Naive B cell (primary cell): ENCODE measurements around the gene OTX1. TPM values are rescaled to one million over a fixed set of nuclear protein-coding genes. Genes with fewer than 3 reads are reported as not detected.

Source experiments
- ATAC-seq, 2 donors: fragments of 150-1000 bp; cut with Tn5 transposase; 2 replicates each; pipeline ENCODE4 v1.10.0; 2021; ENCODE audit warnings: low read depth in 2 of 2, mild to moderate bottlenecking in 2 of 2, moderate library complexity in 2 of 2
- DNase-seq: peaks from one replicate; pipeline ENCODE4 v3.0.0; 2022
- H3K27ac Mint-ChIP-seq, 6 donors: one replicate each; pipeline ENCODE4 v1.8.0; 2020 to 2022; ENCODE audit warnings: mild to moderate bottlenecking in 6 of 6, mixed read lengths in 6 of 6, moderate library complexity in 5 of 6, inconsistent platforms in 2 of 6
- H3K27me3 Mint-ChIP-seq, 3 donors: one replicate each; pipeline ENCODE4 v1.8.0; 2021 to 2022; ENCODE audit warnings: mixed read lengths in 3 of 3, mild to moderate bottlenecking in 1 of 3
- H3K36me3 Mint-ChIP-seq, 2 donors: one replicate each; pipeline ENCODE4 v1.8.0; 2020 to 2022; ENCODE audit warnings: mixed read lengths in 2 of 2, inconsistent platforms in 1 of 2, mild to moderate bottlenecking in 1 of 2
- H3K4me1 Mint-ChIP-seq, 3 donors: one replicate each; pipeline ENCODE4 v1.8.0; 2020 to 2022; ENCODE audit warnings: mixed read lengths in 3 of 3, inconsistent platforms in 1 of 3, mild to moderate bottlenecking in 1 of 3, moderate library complexity in 1 of 3
- H3K4me3 Mint-ChIP-seq, 8 donors: one replicate each; pipeline ENCODE4 v1.8.0; 2020 to 2022; ENCODE audit warnings: mild to moderate bottlenecking in 8 of 8, mixed read lengths in 8 of 8, moderate library complexity in 8 of 8, inconsistent platforms in 2 of 8
- H3K9me3 Mint-ChIP-seq, 7 donors: one replicate each; pipeline ENCODE4 v1.8.0; 2020 to 2022; ENCODE audit warnings: mixed read lengths in 7 of 7, mild to moderate bottlenecking in 5 of 7, inconsistent platforms in 2 of 7, moderate library complexity in 1 of 7
- polyA plus RNA-seq, 6 donors: library from polyadenylated mRNA; unstranded; fragments of 300-500 nt; fragmentation: Illumina TruSeq; gene quantifications; one replicate each; pipeline ENCODE4 v1.2.3, GENCODE V29; 2021; ENCODE audit warnings: low read depth in 6 of 6

OTX1 gene
- polyA plus RNA-seq, 6 donors from 2014 or later, result not detected

DNA sequence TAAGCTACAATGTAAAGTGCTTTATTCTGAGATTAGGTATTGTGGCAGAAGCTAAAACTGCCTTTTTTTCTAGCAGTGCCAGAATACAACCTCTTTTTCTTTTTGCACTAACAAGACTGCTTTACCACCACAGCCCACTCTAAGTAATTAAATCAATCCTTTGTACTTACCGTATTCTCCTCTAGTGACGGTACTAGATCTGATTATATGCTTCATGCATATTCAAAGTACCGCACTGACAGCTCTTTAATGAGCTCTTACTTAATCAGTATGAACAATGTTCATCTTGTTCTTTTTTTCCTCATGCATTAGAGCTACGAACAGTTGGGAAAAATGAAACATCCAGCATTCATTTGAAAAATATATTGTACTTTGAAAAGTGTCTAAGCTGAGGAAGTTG lies 16.1 kb upstream of the OTX1 start:
- Mint-ChIP-seq H3K9me3 (no peaks in the 10 kb centered on the region), H3K4me3 (no peak overlapping the region), H3K4me1 (no peaks in the 10 kb centered on the region), H3K36me3 (peaks cover 0 to 13% of the 10 kb centered on the region in 2 donors), H3K27me3 (peaks cover 0 to 4% (median 0%) of the 10 kb centered on the region in 3 donors), H3K27ac (no peak overlapping the region)
- DNase-seq (no peak), ATAC-seq (no peak)

DNA sequence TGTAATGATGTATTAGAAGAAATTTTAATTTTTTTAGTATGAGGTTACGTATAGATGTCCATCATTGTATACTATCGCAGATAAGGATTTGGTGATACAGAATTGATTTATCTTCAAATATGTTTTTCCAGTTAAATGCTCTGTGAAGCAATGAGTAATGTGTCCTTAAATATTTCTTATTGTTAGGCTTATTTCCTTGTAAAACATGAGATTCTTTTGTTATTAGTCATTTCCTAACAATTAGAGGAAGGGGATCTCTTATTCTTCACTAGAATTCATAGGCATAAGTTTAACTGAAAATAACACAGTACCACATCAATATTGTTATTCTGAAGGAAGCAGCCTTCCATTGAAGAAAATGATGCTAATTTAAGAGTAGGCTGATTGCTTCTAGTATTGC lies 15.5 kb upstream of the OTX1 start:
- ATAC-seq, result no peak
- Mint-ChIP-seq H3K4me1 (no peaks in the 10 kb centered on the region), H3K27me3 (peaks cover 0 to 4% (median 0%) of the 10 kb centered on the region in 3 donors), H3K27ac (no peak overlapping the region), H3K9me3 (no peaks in the 10 kb centered on the region), H3K4me3 (no peak overlapping the region), H3K36me3 (peaks cover 0 to 12% of the 10 kb centered on the region in 2 donors)
- no peak for DNase-seq

DNA sequence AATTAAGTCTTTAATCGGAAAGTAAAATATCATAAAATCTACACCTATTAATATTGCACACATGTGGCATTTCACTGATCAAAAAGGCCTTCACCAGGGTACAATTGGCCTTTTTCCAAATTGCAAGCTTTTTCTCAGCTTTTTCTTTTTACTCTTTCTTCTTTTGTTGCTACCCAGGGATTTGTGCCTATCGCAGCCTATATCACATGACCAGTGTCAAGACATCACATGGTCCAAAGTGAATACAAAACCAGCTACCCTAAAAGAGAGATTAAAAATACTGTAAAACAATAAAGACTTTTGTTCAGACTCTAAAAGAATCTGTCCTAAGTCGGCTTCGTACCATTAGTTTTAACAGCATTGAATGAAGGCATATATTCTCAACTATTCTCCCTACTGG lies 15.0 kb upstream of the OTX1 start:
- no peak for DNase-seq
- no peak for ATAC-seq
- no peak overlapping the region for H3K27ac Mint-ChIP-seq
- H3K4me3 Mint-ChIP-seq, result no peak overlapping the region
- no peaks in the 10 kb centered on the region for H3K9me3 Mint-ChIP-seq
- no peaks in the 10 kb centered on the region for H3K4me1 Mint-ChIP-seq
- H3K36me3 Mint-ChIP-seq, result peaks cover 0 to 17% of the 10 kb centered on the region in 2 donors
- peaks cover 0 to 4% (median 0%) of the 10 kb centered on the region in 3 donors for H3K27me3 Mint-ChIP-seq

DNA sequence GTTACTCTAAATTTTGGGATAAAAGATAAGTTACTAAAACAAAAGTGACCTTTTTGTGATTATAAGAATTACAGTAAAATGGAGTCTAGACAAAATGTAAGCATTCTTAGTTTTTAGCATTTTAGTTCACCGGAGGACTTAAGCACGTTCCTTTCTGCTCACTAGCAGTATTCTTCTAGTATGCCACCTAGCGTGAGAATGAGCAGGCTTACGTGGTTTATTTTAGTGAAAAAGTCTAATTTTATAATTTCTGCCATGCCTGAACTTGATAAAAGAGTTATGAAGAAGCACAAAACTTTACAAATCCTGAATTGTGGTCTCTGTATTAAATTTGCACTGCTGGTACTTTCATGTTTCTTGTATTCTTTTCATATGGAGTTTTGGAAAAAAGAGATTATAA lies 12.6 kb upstream of the OTX1 start:
- ATAC-seq (no peak), DNase-seq (no peak)
- H3K4me1 Mint-ChIP-seq, result no peaks in the 10 kb centered on the region
- H3K27me3 Mint-ChIP-seq, result peaks cover 0 to 4% (median 0%) of the 10 kb centered on the region in 3 donors
- no peaks in the 10 kb centered on the region for H3K9me3 Mint-ChIP-seq
- H3K4me3 Mint-ChIP-seq, result no peak overlapping the region
- no peak overlapping the region for H3K27ac Mint-ChIP-seq
- peaks cover 0 to 18% of the 10 kb centered on the region in 2 donors for H3K36me3 Mint-ChIP-seq

DNA sequence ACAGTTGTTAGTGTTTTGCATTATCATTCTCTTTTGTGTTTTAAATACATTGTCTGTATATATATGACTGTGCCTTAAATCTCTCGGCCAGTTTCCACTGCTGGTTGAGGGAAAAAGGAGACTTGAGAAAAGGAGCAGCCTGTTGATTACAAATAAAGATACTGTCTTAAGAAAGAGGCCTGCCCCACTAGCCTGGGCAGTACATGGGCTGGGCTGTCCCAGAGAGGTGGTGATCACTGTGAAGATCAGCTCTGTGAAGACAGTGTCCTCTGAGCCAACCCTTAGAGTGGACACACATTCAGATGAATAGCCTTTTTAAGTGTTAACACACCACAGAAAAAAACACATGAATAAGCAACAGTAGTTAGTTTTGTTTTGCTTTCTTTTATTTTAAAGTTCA lies 10.0 kb upstream of the OTX1 start:
- ATAC-seq (no peak), DNase-seq (no peak)
- Mint-ChIP-seq H3K36me3 (peaks cover 20 to 29% of the 10 kb centered on the region in 2 donors), H3K27me3 (peaks cover 21 to 26% (median 22%) of the 10 kb centered on the region in 3 donors), H3K9me3 (peaks cover 0 to 2% (median 0%) of the 10 kb centered on the region in 7 donors), H3K27ac (no peak overlapping the region), H3K4me3 (no peak overlapping the region), H3K4me1 (no peaks in the 10 kb centered on the region)

DNA sequence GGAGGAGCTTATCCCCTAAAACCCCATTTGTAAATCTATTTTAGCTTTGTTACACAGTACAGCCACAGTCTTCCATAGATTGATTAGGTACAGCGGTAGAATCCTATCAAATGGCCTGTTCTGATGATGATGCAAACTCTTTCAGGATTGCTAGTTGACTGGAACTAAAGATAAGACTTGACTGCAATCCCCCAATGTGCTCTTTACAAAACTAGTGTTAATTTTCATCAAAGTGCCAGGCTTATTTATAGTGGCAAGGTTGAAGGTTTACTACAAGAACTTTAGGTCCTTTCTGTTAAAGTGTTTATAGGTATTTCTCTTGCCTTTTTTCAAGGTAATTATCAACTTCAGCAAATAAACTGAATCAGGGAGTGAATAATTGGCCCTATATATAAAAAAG lies 9.0 kb upstream of the OTX1 start:
- peaks cover 0 to 3% (median under 1%) of the 10 kb centered on the region in 3 donors for H3K4me1 Mint-ChIP-seq
- no peak overlapping the region for H3K27ac Mint-ChIP-seq
- no peak for ATAC-seq
- H3K27me3 Mint-ChIP-seq, result peaks cover 31 to 36% (median 32%) of the 10 kb centered on the region in 3 donors
- peaks cover 0 to 2% (median 0%) of the 10 kb centered on the region in 7 donors for H3K9me3 Mint-ChIP-seq
- H3K4me3 Mint-ChIP-seq, result no peak overlapping the region
- no peak for DNase-seq
- peaks cover 24 to 31% of the 10 kb centered on the region in 2 donors for H3K36me3 Mint-ChIP-seq

DNA sequence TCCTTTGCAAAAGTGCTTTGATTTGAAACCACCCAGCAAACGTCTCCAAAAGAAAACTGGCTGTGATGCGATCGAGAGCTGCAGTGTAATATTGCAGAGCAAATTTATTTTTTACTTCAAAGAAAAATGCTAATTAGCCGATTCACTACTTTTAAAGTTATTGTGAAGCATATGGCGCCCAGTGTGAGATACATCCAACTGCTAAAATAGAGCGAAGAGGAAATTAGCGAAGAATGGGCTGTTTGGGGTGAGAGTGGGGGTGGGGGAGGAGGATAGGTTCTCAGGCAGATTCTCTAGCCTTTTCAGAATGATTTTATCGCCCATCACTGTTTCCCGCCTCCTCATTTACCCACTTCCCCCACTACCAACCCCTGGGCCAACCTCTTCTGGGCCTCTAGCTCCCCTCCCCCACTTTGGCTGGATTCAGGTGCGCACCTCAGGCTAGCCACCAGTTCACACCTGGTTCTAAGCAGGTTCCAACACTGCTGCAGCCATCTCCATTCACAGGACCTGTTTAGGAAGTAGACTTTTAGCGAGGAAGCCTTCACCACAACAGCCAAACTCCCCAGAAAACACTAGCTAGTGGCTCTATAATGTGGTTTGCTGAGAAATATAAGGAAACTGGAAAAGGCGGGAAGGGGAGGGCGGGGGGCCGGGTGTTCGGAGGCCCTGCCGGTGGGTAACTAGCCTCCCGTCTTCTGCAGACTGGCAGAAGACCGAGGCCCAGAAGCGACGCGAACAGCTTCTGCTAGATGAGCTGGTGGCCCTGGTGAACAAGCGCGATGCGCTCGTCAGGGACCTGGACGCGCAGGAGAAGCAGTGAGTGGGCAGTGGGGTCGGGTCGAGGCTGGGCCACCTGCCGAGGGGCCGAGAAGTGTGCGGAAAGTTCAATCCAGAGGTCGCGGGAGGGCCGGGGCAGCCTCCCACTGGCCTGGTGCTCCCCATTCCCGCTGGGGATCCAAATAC lies 6.0 kb upstream of the OTX1 start:
- Mint-ChIP-seq H3K4me1 (peaks cover 16 to 30% (median 27%) of the 10 kb centered on the region in 3 donors), H3K9me3 (peaks cover 0 to 4% (median 0%) of the 10 kb centered on the region in 7 donors), H3K36me3 (peaks cover 19 to 33% of the 10 kb centered on the region in 2 donors), H3K4me3 (peak overlapping the region in 1 of 8 donors; percentile 33), H3K27ac (no peak overlapping the region), H3K27me3 (peaks cover 56 to 61% (median 56%) of the 10 kb centered on the region in 3 donors)
- ATAC-seq, result no peak
- no peak for DNase-seq

DNA sequence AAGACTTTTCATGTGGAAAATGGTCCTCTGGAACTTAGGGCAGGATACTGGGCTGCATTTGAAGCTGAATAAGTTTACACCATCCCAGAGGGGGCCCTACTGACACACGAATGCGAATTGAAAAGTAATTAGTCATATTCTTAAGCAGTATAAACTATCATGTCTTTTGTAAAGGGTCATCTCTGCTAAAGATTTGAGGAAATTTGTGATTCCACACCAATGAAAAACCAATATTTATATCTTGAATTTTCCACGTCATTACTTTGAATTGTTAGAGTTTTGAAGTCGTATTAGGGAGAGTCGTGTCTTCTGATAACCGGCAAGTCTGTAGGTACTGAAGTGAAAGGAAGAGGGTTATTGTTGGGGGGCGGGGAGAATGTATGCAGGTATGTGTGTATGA lies 4.1 kb upstream of the OTX1 start:
- Mint-ChIP-seq H3K9me3 (peaks cover 0 to 6% (median 1%) of the 10 kb centered on the region in 7 donors), H3K36me3 (peaks cover 14 to 33% of the 10 kb centered on the region in 2 donors), H3K27ac (no peak overlapping the region), H3K4me3 (peak overlapping the region in 4 of 8 donors; percentile 82 to 91 (median 90)), H3K27me3 (peaks cover 67 to 76% (median 71%) of the 10 kb centered on the region in 3 donors), H3K4me1 (peaks cover 25 to 45% (median 35%) of the 10 kb centered on the region in 3 donors)
- DNase-seq (no peak), ATAC-seq (no peak)

DNA sequence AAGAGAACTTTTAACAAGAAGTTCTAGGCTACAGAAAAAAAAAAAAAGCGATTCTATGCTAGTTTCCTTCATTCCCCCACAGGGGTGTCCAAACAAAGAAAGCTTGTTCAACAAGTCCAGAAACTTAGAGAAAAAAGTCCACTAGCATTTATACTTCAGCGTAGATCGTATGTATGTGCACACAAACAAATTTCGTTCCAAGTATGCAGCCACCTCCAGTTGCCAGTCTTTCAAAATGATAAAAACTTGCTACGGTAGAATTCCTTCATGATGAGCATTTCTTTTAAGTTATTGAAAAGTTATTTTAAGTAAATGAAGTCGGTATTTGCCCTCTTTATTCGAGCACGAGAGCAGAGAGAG lies 3.7 kb upstream of the OTX1 start:
- Mint-ChIP-seq H3K36me3 (peaks cover 14 to 33% of the 10 kb centered on the region in 2 donors), H3K27ac (peak overlapping the region in 2 of 6 donors; percentile 62 to 88), H3K4me3 (peak overlapping the region; percentile 74 to 91 (median 85)), H3K9me3 (peaks cover 0 to 6% (median 1%) of the 10 kb centered on the region in 7 donors), H3K27me3 (peaks cover 67 to 80% (median 71%) of the 10 kb centered on the region in 3 donors), H3K4me1 (peaks cover 25 to 46% (median 35%) of the 10 kb centered on the region in 3 donors)
- DNase-seq (no peak), ATAC-seq (no peak)

DNA sequence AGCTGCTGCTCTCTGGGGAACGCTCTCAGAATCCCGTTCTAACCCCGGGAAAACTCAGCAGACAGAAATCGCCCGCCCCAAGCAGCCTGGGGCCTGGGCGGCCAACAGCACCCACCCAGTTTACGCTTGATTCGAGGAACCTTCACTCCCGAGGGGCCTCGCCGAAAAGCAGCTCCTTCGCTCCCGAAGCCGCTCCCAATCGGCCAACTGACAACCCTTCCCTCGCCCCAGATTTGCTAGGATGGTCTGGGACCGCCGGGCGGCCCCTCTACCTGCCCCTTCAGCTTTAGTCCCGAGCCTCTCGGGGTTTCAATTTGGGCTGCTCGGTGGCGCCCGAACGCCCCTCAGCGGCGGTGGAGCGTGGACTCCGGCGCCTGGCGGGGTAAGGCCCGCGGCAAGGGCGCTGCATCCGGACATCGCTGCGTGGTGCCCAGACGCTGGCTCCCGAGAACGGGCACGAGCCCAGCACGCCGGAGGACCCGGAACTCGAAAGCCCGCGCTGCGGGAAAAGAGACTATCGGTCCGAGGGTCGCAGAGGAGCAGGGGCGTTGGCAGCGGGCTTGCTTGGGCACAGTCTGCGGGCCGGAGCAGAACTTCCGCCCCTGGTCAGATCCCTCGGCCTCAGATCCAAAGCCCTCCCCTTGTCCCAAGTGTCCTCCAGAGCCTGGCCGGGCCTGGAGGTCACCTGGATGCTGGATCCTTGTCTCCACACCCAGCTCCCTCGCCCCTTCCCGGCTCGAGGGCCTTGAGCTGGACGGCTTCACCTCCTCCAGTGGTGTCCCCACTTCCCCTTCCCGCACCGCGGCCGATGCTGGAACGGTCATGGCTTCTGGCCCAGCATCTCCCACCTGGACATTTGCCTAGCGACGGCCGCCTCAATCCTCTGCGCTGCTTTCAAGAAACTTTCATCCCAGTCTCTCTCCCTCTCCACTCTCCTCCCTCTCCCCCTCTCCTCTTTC lies 3.0 kb upstream of the OTX1 start:
- peaks cover 25 to 53% (median 41%) of the 10 kb centered on the region in 3 donors for H3K4me1 Mint-ChIP-seq
- peaks cover 14 to 33% of the 10 kb centered on the region in 2 donors for H3K36me3 Mint-ChIP-seq
- H3K9me3 Mint-ChIP-seq, result peaks cover 0 to 9% (median 1%) of the 10 kb centered on the region in 7 donors
- ATAC-seq, result peak; percentile 9 to 17
- H3K27me3 Mint-ChIP-seq, result peaks cover 73 to 87% (median 77%) of the 10 kb centered on the region in 3 donors
- H3K27ac Mint-ChIP-seq, result peak overlapping the region in 5 of 6 donors; percentile 36 to 88 (median 74)
- DNase-seq, result peak; percentile 29
- peak overlapping the region; percentile 74 to 91 (median 85) for H3K4me3 Mint-ChIP-seq

DNA sequence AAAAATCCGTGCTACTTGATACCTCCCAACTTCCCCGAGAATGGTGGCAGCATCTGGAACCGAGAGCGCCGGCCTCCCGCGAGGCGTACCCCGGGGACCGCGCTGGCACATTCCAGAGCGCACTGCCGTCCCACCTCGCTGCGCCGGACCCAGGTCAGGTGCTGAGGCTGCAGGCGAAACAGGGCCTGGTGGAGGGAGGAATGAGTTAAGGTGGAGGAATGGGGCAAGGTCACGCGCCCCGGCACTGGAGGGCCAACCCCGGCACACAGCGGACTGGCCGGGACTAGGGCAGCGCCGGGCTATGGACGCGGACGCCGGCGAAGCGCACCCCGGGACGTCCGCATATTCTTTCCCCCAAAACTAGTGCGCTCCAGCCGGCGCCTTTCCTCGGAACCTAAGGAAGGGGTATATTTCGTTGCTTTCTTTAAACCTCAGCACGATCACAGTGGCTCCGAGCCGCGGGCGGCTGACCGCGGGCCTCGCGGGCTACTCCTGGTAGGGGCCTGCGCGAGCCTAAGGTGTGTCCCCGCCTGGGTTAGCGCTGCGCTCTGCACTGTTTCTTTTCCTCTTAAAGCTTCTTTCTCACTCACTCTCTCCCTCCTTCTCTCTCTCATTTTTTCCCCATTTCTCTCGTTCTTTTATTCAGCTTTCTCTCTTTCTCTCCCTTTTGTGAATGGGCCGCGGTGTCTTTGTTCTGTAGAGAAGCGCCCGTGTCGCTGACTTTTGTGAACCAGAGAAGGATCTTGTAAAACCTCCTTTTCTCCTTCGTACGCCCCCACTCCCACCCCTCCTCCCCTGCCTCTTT lies 2.1 kb upstream of the OTX1 start:
- H3K4me1 Mint-ChIP-seq, result peaks cover 32 to 62% (median 50%) of the 10 kb centered on the region in 3 donors
- peak; percentile 21 for DNase-seq
- peaks cover 0 to 9% (median 1%) of the 10 kb centered on the region in 7 donors for H3K9me3 Mint-ChIP-seq
- peak overlapping the region in 5 of 6 donors; percentile 4 to 74 (median 49) for H3K27ac Mint-ChIP-seq
- peaks cover 14 to 32% of the 10 kb centered on the region in 2 donors for H3K36me3 Mint-ChIP-seq
- H3K4me3 Mint-ChIP-seq, result peak overlapping the region; percentile 74 to 93 (median 90)
- H3K27me3 Mint-ChIP-seq, result peaks cover 81 to 94% (median 86%) of the 10 kb centered on the region in 3 donors
- ATAC-seq, result no peak
